Suprapubic skin (tissue), 3 donors: ENCODE data around the gene ANKRD34C.

ENCODE experiments used
- CTCF ChIP-seq, 2 donors: fragments of 200-600 bp in 1 of 2; fragments of 450-650 bp in 1 of 2; sonication (generic) in 1 of 2; IDR thresholded peaks; one replicate each; pipeline ENCODE4 v1.5.1; 2016 to 2019; ENCODE audit warnings: antibody characterized with exemption in 2 of 2, mild to moderate bottlenecking in 1 of 2, moderate library complexity in 1 of 2
- EP300 ChIP-seq: sonication (generic); formaldehyde crosslinking; IDR thresholded peaks from one replicate; pipeline ENCODE4 v1.6.1; 2017; ENCODE audit warnings: antibody characterized with exemption
- POLR2A ChIP-seq, 2 donors: fragments of 450-650 bp; IDR thresholded peaks; one replicate each; pipeline ENCODE4 v1.6.1; 2017; ENCODE audit warnings: antibody characterized with exemption in 2 of 2, mild to moderate bottlenecking in 2 of 2, moderate library complexity in 2 of 2

GRCh38 chr15:79243723-79244122, 38.8 kb upstream of the ANKRD34C start:
- TF ChIP-seq CTCF (IDR thresholded peaks at IDR 0.05), result no peak
- TF ChIP-seq EP300, result no peak
- TF ChIP-seq POLR2A (IDR thresholded peaks at IDR 0.05), result no peak
